Activated CD4-positive, alpha-beta memory T cell treated with anti-CD3 and anti-CD28 coated beads, Interleukin-2, amount 10 ng/mL, durations not matched to agents 7 days and 5 days (primary cell): ENCODE data around the gene KCNK1. TPM values are rescaled to one million over a fixed set of nuclear protein-coding genes. Genes with fewer than 3 reads are reported as not detected.
A peak's percentile ranks its signal among the peaks of the same experiment; 100 is the strongest.

ENCODE experiments used
- CTCF ChIA-PET: fragments of 350-600 bp; sonication (Branson Sonifier 250); formaldehyde crosslinking; loops from one replicate; lab custom pipeline; 2021; ENCODE audit warnings: antibody characterized with exemption, inconsistent platforms; lab: Charles Lee
- POLR2A ChIA-PET: fragments of 350-600 bp; sonication (Branson Sonifier 250); formaldehyde crosslinking; loops from one replicate; lab custom pipeline; 2021; ENCODE audit warnings: antibody characterized with exemption; lab: Charles Lee
- DNase-seq: peaks from one replicate; pipeline ENCODE4 v3.0.0-alpha.2; 2020
- H3K27ac Mint-ChIP-seq: one replicate; pipeline ENCODE4 v1.8.0; 2021; ENCODE audit warnings: mild to moderate bottlenecking, mixed read lengths
- H3K27me3 Mint-ChIP-seq: one replicate; pipeline ENCODE4 v1.8.0; 2021; ENCODE audit warnings: mixed read lengths
- H3K36me3 Mint-ChIP-seq: one replicate; pipeline ENCODE4 v1.8.0; 2021; ENCODE audit warnings: low read depth, mixed read lengths
- H3K4me1 Mint-ChIP-seq: one replicate; pipeline ENCODE4 v1.8.0; 2021; ENCODE audit warnings: mixed read lengths
- H3K4me3 Mint-ChIP-seq: one replicate; pipeline ENCODE4 v1.8.0; 2021; ENCODE audit warnings: mild to moderate bottlenecking, mixed read lengths
- H3K9me3 Mint-ChIP-seq: one replicate; pipeline ENCODE4 v1.8.0; 2021; ENCODE audit warnings: mixed read lengths
- total RNA-seq, 2 experiments: library from RNA; stranded (reverse); gene quantifications; one replicate each; pipeline ENCODE4 v1.2.3, GENCODE V29; 2021

KCNK1 gene
- total RNA-seq: 1 to 10 TPM; 8.1 to 9.0 TPM

GRCh38 chr1:233613252-233614172, at the start of gene KCNK1:
TSS of gene KCNK1 (plus strand) at chr1:233614106. CDS start at chr1:233614172, 66 bp downstream.
- peak within 1 kb of the TSS; percentile 82 for H3K4me3 Mint-ChIP-seq
- peak within 1 kb of the TSS; percentile 56 for H3K27ac Mint-ChIP-seq
- POLR2A ChIA-PET: interaction anchor here (1.3 to 1.7 kb wide), 2 partner anchors 8 to 13 kb away, joined by 6 read pairs; no protein-coding TSS in a partner anchor
- peaks cover 19% of the 10 kb centered on the region for H3K36me3 Mint-ChIP-seq
- H3K27me3 Mint-ChIP-seq: peaks cover 49% of the 10 kb centered on the region
- H3K4me1 Mint-ChIP-seq: peaks cover 46% of the 10 kb centered on the region
- no peaks in the 10 kb centered on the region for H3K9me3 Mint-ChIP-seq
- CTCF ChIA-PET: no interaction called here
- peak; percentile 45 for DNase-seq

- Mint-ChIP-seq H3K4me1 (no peaks in the 10 kb centered on the region), H3K27ac (no peak overlapping the region), H3K36me3 (peaks cover 10% of the 10 kb centered on the region), H3K9me3 (peaks cover 17% of the 10 kb centered on the region), H3K27me3 (peaks cover 27% of the 10 kb centered on the region), H3K4me3 (no peak overlapping the region)
- CTCF ChIA-PET: no interaction called here
- POLR2A ChIA-PET: no interaction called here
- DNase-seq: no peak
Observed at GRCh38 chr1:233565313-233565712, 48.6 kb upstream of the KCNK1 start.

- H3K27me3 Mint-ChIP-seq: peaks cover 29% of the 10 kb centered on the region
- DNase-seq: no peak
- no peaks in the 10 kb centered on the region for H3K4me1 Mint-ChIP-seq
- H3K36me3 Mint-ChIP-seq: peaks cover 5% of the 10 kb centered on the region
- no peak overlapping the region for H3K27ac Mint-ChIP-seq
- no peak overlapping the region for H3K4me3 Mint-ChIP-seq
- CTCF ChIA-PET: no interaction called here
- H3K9me3 Mint-ChIP-seq: peaks cover 7% of the 10 kb centered on the region
- POLR2A ChIA-PET: no interaction called here
Observed at GRCh38 chr1:233566886-233567285, 47.0 kb upstream of the KCNK1 start.

GRCh38 chr1:233569636-233570035, 44.3 kb upstream of the KCNK1 start:
- CTCF ChIA-PET: no interaction called here
- Mint-ChIP-seq H3K4me1 (no peaks in the 10 kb centered on the region), H3K4me3 (no peak overlapping the region), H3K27ac (no peak overlapping the region), H3K36me3 (no peaks in the 10 kb centered on the region), H3K9me3 (no peaks in the 10 kb centered on the region), H3K27me3 (peaks cover 27% of the 10 kb centered on the region)
- POLR2A ChIA-PET: no interaction called here
- no peak for DNase-seq

- Mint-ChIP-seq H3K27me3 (peaks cover 27% of the 10 kb centered on the region), H3K4me3 (no peak overlapping the region), H3K9me3 (no peaks in the 10 kb centered on the region), H3K36me3 (no peaks in the 10 kb centered on the region), H3K27ac (no peak overlapping the region), H3K4me1 (no peaks in the 10 kb centered on the region)
- CTCF ChIA-PET: no interaction called here
- POLR2A ChIA-PET: no interaction called here
- no peak for DNase-seq
Observed at GRCh38 chr1:233570216-233570615, 43.7 kb upstream of the KCNK1 start.

- no peaks in the 10 kb centered on the region for H3K9me3 Mint-ChIP-seq
- no peaks in the 10 kb centered on the region for H3K4me1 Mint-ChIP-seq
- H3K27me3 Mint-ChIP-seq: peaks cover 29% of the 10 kb centered on the region
- ChIA-PET POLR2A (no interaction called here), CTCF (no interaction called here)
- no peaks in the 10 kb centered on the region for H3K36me3 Mint-ChIP-seq
- H3K4me3 Mint-ChIP-seq: no peak overlapping the region
- H3K27ac Mint-ChIP-seq: no peak overlapping the region
- DNase-seq: no peak
Observed at GRCh38 chr1:233570706-233571105, 43.2 kb upstream of the KCNK1 start.

- Mint-ChIP-seq H3K4me1 (no peaks in the 10 kb centered on the region), H3K27me3 (peaks cover 31% of the 10 kb centered on the region), H3K27ac (no peak overlapping the region), H3K9me3 (no peaks in the 10 kb centered on the region), H3K36me3 (no peaks in the 10 kb centered on the region), H3K4me3 (no peak overlapping the region)
- ChIA-PET CTCF (no interaction called here), POLR2A (no interaction called here)
- DNase-seq: no peak
Observed at GRCh38 chr1:233572896-233573295, 41.0 kb upstream of the KCNK1 start.

GRCh38 chr1:233575450-233575849, 38.5 kb upstream of the KCNK1 start:
- POLR2A ChIA-PET: no interaction called here
- CTCF ChIA-PET: no interaction called here
- Mint-ChIP-seq H3K4me1 (no peaks in the 10 kb centered on the region), H3K4me3 (no peak overlapping the region), H3K9me3 (no peaks in the 10 kb centered on the region), H3K36me3 (no peaks in the 10 kb centered on the region), H3K27ac (no peak overlapping the region), H3K27me3 (peaks cover 29% of the 10 kb centered on the region)
- no peak for DNase-seq

- H3K36me3 Mint-ChIP-seq: no peaks in the 10 kb centered on the region
- DNase-seq: no peak
- H3K4me1 Mint-ChIP-seq: no peaks in the 10 kb centered on the region
- ChIA-PET POLR2A (no interaction called here), CTCF (no interaction called here)
- H3K27ac Mint-ChIP-seq: no peak overlapping the region
- no peaks in the 10 kb centered on the region for H3K9me3 Mint-ChIP-seq
- H3K4me3 Mint-ChIP-seq: no peak overlapping the region
- peaks cover 10% of the 10 kb centered on the region for H3K27me3 Mint-ChIP-seq
Observed at GRCh38 chr1:233582439-233582838, 31.5 kb upstream of the KCNK1 start.

GRCh38 chr1:233584376-233584775, 29.5 kb upstream of the KCNK1 start:
- POLR2A ChIA-PET: no interaction called here

GRCh38 chr1:233584931-233585330, 29.0 kb upstream of the KCNK1 start:
- no peak overlapping the region for H3K4me3 Mint-ChIP-seq
- H3K9me3 Mint-ChIP-seq: no peaks in the 10 kb centered on the region
- peaks cover 2% of the 10 kb centered on the region for H3K4me1 Mint-ChIP-seq
- H3K27ac Mint-ChIP-seq: no peak overlapping the region
- peaks cover 10% of the 10 kb centered on the region for H3K27me3 Mint-ChIP-seq
- no peaks in the 10 kb centered on the region for H3K36me3 Mint-ChIP-seq
- ChIA-PET CTCF (no interaction called here), POLR2A (no interaction called here)
- DNase-seq: no peak

More at GRCh38 chr1:233584376-233584775, 29.5 kb upstream of the KCNK1 start:
- Mint-ChIP-seq H3K4me3 (no peak overlapping the region), H3K27me3 (peaks cover 10% of the 10 kb centered on the region), H3K36me3 (no peaks in the 10 kb centered on the region), H3K4me1 (peaks cover 2% of the 10 kb centered on the region), H3K27ac (no peak overlapping the region), H3K9me3 (no peaks in the 10 kb centered on the region)
- DNase-seq: no peak
- CTCF ChIA-PET: no interaction called here

GRCh38 chr1:233586301-233586700, 27.6 kb upstream of the KCNK1 start:
- Mint-ChIP-seq H3K4me3 (no peak overlapping the region), H3K36me3 (no peaks in the 10 kb centered on the region), H3K27ac (no peak overlapping the region), H3K27me3 (peaks cover 4% of the 10 kb centered on the region), H3K9me3 (no peaks in the 10 kb centered on the region), H3K4me1 (peaks cover 2% of the 10 kb centered on the region)
- no peak for DNase-seq
- ChIA-PET POLR2A (no interaction called here), CTCF (interaction anchor here (1.5 kb wide), 1 partner anchor 9 kb away, joined by 4 read pairs; no protein-coding TSS in a partner anchor)

GRCh38 chr1:233587196-233587595, 26.7 kb upstream of the KCNK1 start:
- H3K36me3 Mint-ChIP-seq: no peaks in the 10 kb centered on the region
- no peak overlapping the region for H3K27ac Mint-ChIP-seq
- H3K9me3 Mint-ChIP-seq: no peaks in the 10 kb centered on the region
- peaks cover 2% of the 10 kb centered on the region for H3K4me1 Mint-ChIP-seq
- POLR2A ChIA-PET: no interaction called here
- H3K4me3 Mint-ChIP-seq: no peak overlapping the region
- no peak for DNase-seq
- CTCF ChIA-PET: interaction anchor here (1.5 kb wide), 1 partner anchor 8 kb away, joined by 4 read pairs; no protein-coding TSS in a partner anchor
- peaks cover 4% of the 10 kb centered on the region for H3K27me3 Mint-ChIP-seq
